ENCODE results near the gene TANC2.

- TF ChIP-seq NFATC3 (IDR thresholded peaks at IDR 0.05) = no peak
- TF ChIP-seq CBX3 (IDR thresholded peaks at IDR 0.05; ENCODE audit: borderline replicate concordance in 1 of 2, low read length in 2 of 2) = no peak
- TF ChIP-seq ZBTB7A (IDR thresholded peaks at IDR 0.05; ENCODE audit: borderline replicate concordance, control insufficient read depth, low read depth, low read length) = no peak
- no peak for TF ChIP-seq ZSCAN29 (IDR thresholded peaks at IDR 0.05)
- no peak for TF ChIP-seq RAD21 (CRISPR knock-in tag; conservative IDR thresholded peaks at IDR 0.05 in 1 of 2, IDR thresholded peaks at IDR 0.05 in 1 of 2)
- no peak for TF ChIP-seq POLR2AphosphoS5 (IDR thresholded peaks at IDR 0.05; ENCODE audit: control insufficient read depth, insufficient read depth, low read depth, low read length)
- TF ChIP-seq RBM25 (IDR thresholded peaks at IDR 0.05; ENCODE audit: low read depth, low read length, severe bottlenecking) = no peak
- TF ChIP-seq EP300 (IDR thresholded peaks at IDR 0.05; ENCODE audit: low read length) = no peak
- no peak for TF ChIP-seq ZBTB43 (CRISPR knock-in tag; IDR thresholded peaks at IDR 0.05)
- TF ChIP-seq SREBF1 (IDR thresholded peaks at IDR 0.05; ENCODE audit: borderline replicate concordance, low read depth, low read length) = no peak
- no peak for TF ChIP-seq SAP30 (IDR thresholded peaks at IDR 0.05; ENCODE audit: borderline replicate concordance, insufficient read depth, low read depth, low read length, poor library complexity, severe bottlenecking)
- no peak for TF ChIP-seq SMAD1 (IDR thresholded peaks at IDR 0.05; ENCODE audit: low read depth, low read length, partially characterized antibody)
Observed at GRCh38 chr17:62949036-62949435, 17.0 kb upstream of the TANC2 start.
